ENCODE data around the gene ATF1. TPM values are rescaled to one million over a fixed set of nuclear protein-coding genes. Genes with fewer than 3 reads are reported as not detected.

The ATF1 gene
- total and polyA plus RNA-seq, 2 experiments from 2014 or later: 24.7 to 35.5 TPM

DNA sequence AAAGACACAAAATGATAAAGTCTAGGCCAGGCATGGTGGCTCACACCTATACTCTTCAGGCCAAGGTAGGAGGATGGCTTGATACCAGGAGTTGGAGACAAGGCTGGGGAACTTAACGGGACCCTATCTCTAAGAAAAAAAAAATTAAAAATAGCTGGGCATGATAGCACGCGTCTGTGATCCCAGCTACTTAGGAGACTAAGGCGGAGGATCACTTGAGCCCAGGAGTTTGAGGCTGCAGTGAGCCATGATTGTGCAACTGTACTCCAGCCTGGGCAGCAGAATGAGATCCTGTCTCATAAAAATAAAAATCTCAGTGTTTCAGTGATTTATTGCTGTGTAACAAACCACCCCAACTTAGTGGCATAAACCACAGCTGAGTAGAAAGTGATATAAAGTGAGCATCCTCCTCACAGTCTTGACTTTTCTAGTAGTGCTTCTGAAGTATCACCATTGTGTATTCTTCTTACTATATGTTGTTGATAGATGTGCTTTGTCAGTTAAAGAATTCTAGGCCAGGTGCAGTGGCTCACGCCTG is 10.6 kb upstream of the ATF1 start:
- Histone ChIP-seq H3K36me3 (replicated peaks; ENCODE audit: insufficient read depth, low read depth) (no peaks in the 10 kb centered on the region), H4K20me1 (ENCODE audit: insufficient read depth, poor library complexity, severe bottlenecking) (no peaks in the 10 kb centered on the region), H3K27me3 (no peaks in the 10 kb centered on the region), H3K27ac (no peak overlapping the region), H3K9me3 (ENCODE audit: low read depth) (no peaks in the 10 kb centered on the region), H3K4me2 (no peak overlapping the region), H3K79me2 (no peaks in the 10 kb centered on the region), H3K4me1 (ENCODE audit: insufficient read depth) (peaks cover 3% of the 10 kb centered on the region), H3K9me2 (replicated peaks; ENCODE audit: insufficient read depth) (no peaks in the 10 kb centered on the region), H3K4me3 (no peak overlapping the region), H2AFZ (no peak overlapping the region)
- DNase-seq (ENCODE audit: low spot score): no peak
- 79% methylated on average over 5 of the region's 5 CpGs for WGBS (ENCODE audit: low lambda C conversion rate, missing lambda C conversion rate)
- TF ChIP-seq EZH2phosphoT487 (IDR thresholded peaks at IDR 0.05; ENCODE audit: low read depth, severe bottlenecking, unreplicated experiment) (no peak), CTCF (IDR thresholded peaks at IDR 0.05; ENCODE audit: poor library complexity) (no peak), EZH2 (IDR thresholded peaks at IDR 0.05; ENCODE audit: borderline replicate concordance) (no peak)

DNA sequence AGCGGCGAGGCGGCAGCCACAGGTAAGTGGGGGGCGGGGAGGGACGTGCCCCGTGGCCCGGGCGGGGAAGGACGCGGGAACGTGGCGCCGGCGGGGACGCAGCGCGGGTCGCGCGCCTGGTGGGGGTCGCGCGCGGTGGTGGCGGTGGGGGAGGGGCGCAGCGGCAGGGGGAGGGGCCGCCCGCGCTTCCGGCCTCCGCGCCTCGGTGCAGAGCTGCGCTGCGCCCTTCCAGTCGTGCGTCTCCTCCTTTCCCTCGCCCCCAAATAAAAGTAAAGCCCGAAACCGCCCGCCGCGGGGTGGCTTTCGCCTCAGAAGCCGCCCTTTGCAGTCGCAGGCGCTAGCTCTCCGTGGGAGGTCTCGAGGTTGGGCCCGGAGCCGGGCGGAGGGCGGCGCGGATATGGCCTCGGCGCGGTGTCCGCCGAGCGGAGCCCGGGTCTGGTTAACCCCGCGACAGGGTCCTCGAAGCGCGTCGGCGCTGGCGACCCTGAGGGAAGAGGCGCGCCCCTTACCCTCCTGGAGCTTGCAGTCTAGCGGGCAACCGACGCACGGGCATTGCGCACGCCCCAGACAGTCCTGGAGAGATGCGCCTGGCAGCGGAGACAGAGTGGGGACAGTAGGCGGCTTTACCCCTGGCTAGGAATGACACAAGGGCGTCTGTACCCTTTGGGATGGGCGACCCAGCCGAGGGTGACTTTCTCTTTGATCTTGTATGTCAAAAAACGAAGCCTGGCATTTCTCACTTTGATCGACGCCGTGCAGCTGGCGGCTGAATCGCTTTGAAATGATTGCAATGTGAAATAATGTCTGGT is 589 bp downstream of the ATF1 start:
- Histone ChIP-seq H3K4me3 (peak overlapping the region; percentile 98), H3K79me2 (peaks cover 66% of the 10 kb centered on the region), H3K27ac (peak overlapping the region; percentile 100), H3K4me1 (ENCODE audit: insufficient read depth) (peaks cover 32% of the 10 kb centered on the region), H3K9me2 (replicated peaks; ENCODE audit: insufficient read depth) (no peaks in the 10 kb centered on the region), H3K27me3 (no peaks in the 10 kb centered on the region), H3K9me3 (ENCODE audit: low read depth) (no peaks in the 10 kb centered on the region), H3K4me2 (peak overlapping the region; percentile 95), H2AFZ (peak overlapping the region; percentile 95), H4K20me1 (ENCODE audit: insufficient read depth, poor library complexity, severe bottlenecking) (peaks cover 16% of the 10 kb centered on the region), H3K36me3 (replicated peaks; ENCODE audit: insufficient read depth, low read depth) (no peaks in the 10 kb centered on the region)
- peak; percentile 78 for DNase-seq (ENCODE audit: low spot score)
- 1% methylated on average over 65 of the region's 91 CpGs for WGBS (ENCODE audit: low lambda C conversion rate, missing lambda C conversion rate)
- no peak for TF ChIP-seq CTCF (IDR thresholded peaks at IDR 0.05; ENCODE audit: poor library complexity)
- TF ChIP-seq EZH2 (IDR thresholded peaks at IDR 0.05; ENCODE audit: borderline replicate concordance): no peak
- no peak for TF ChIP-seq EZH2phosphoT487 (IDR thresholded peaks at IDR 0.05; ENCODE audit: low read depth, severe bottlenecking, unreplicated experiment)

GRCh38 chr12:50765095-50765911 is 1.4 kb downstream of the ATF1 start:
- peak overlapping the region; percentile 100 for H3K27ac ChIP-seq
- no peaks in the 10 kb centered on the region for H3K9me2 ChIP-seq (replicated peaks; ENCODE audit: insufficient read depth)
- peak; percentile 53 for DNase-seq (ENCODE audit: low spot score)
- H4K20me1 ChIP-seq (ENCODE audit: insufficient read depth, poor library complexity, severe bottlenecking): peaks cover 19% of the 10 kb centered on the region
- H3K79me2 ChIP-seq: peaks cover 74% of the 10 kb centered on the region
- peak overlapping the region; percentile 98 for H3K4me3 ChIP-seq
- H3K27me3 ChIP-seq: no peaks in the 10 kb centered on the region
- peaks cover 32% of the 10 kb centered on the region for H3K4me1 ChIP-seq (ENCODE audit: insufficient read depth)
- TF ChIP-seq EZH2phosphoT487 (IDR thresholded peaks at IDR 0.05; ENCODE audit: low read depth, severe bottlenecking, unreplicated experiment) (no peak), CTCF (IDR thresholded peaks at IDR 0.05; ENCODE audit: poor library complexity) (peak; percentile 70)
- no peaks in the 10 kb centered on the region for H3K36me3 ChIP-seq (replicated peaks; ENCODE audit: insufficient read depth, low read depth)
- WGBS (ENCODE audit: low lambda C conversion rate, missing lambda C conversion rate): 15% methylated on average over 13 of the region's 13 CpGs
- H3K4me2 ChIP-seq: peak overlapping the region; percentile 95
- peak overlapping the region; percentile 95 for H2AFZ ChIP-seq
- no peaks in the 10 kb centered on the region for H3K9me3 ChIP-seq (ENCODE audit: low read depth)
